ENCODE results near the gene OTOP2.

DNA sequence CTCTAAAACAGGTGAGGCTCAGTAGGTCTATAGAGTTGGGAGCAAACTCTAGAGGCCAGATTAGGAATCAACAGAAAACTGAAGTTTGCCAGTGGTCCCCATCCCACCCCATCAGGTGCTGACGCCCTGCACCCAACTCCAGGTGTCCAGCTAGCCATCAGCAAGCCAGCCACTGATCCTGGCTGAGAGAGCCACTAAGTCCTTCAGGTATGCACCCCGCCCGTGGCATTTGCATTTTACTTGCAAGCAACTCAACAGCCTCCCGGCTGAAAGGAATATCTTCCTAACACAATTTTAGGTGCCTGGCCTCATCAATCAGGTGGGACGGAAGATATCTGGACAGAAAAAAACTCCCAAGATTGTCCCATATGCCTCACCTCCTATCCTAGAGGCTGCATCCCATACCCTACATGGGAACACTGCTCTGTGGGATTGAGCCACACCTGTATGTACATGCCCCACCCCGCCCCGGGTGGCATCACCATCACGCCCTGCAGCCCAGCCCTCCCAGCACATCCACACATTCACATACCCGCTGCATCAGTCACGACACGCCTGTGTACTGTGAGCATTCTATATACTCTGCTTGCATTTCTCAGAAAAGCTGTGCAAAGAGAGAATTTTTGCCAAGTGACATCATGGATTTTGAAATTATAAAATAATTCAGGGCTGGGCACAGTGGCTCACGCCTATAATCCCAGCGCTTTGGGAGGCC lies 19.9 kb downstream of the OTOP2 start:
- TF ChIP-seq EZH2 (IDR thresholded peaks at IDR 0.05; ENCODE audit: insufficient read depth, poor library complexity, severe bottlenecking) (no peak), EZH2phosphoT487 (IDR thresholded peaks at IDR 0.05; ENCODE audit: insufficient read depth, low read depth) (no peak)
